Measurements from ENCODE around the gene KRT80. TPM values are rescaled to one million over a fixed set of nuclear protein-coding genes. Genes with fewer than 3 reads are reported as not detected.
A peak's percentile ranks its signal among the peaks of the same experiment; 100 is the strongest.

KRT80 gene
- total RNA-seq, 1 donor from 2014 or later = 0.28 TPM

DNA sequence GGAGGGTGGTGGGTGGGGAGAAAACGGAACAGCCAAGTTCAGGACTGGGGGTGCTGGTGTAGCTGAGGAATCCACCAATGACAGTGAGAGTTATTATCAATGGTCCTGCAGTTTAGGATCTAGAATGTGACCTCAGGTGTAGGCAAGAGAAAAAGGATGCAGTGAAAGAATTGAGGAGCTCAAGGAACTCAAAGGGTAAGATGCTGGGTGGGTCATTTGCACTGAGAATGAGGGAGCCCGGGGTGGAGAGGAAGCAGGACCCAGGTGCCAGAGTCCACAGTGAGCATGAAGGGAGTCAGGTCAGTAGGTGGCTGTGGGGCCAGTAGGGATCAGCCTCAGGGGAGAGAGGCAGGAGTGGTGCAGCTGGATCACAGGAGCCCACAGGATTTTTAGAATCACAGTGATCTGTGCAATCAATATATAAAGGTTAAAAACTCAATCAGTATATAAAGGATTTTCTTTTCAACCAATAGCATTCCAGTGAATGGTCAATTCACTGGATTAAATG lies 38.1 kb upstream of the KRT80 start:
- ATAC-seq = no peak
- no peak for DNase-seq (ENCODE audit: low spot score)

GRCh38 chr12:52228931-52229330 lies 37.1 kb upstream of the KRT80 start:
- no peak for ATAC-seq
- no peak for DNase-seq (ENCODE audit: low spot score)

GRCh38 chr12:52228366-52228765 lies 36.6 kb upstream of the KRT80 start:
- DNase-seq (ENCODE audit: low spot score) (no peak), ATAC-seq (no peak)

GRCh38 chr12:52227606-52228166 lies 35.9 kb upstream of the KRT80 start:
- ATAC-seq (no peak), DNase-seq (ENCODE audit: low spot score) (no peak)

DNA sequence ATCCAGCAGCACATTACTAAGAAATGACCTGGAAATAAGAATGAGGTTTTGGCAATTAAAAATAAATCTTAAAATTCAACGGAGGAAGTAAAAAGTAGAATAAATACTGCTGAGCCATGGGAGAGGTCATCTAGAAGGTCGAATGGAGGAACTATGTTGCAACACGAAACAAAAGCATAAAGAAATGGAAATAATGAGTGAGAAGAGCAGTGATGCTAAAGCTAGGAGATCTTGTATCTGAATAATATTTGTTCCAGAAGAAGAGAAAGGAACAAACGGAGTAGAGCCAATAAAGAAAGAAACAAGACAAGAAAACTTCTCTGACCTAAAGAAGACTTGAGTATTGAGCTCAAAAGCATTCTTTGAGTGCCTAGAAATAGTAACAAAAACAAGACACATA lies 34.6 kb upstream of the KRT80 start:
- no peak for ATAC-seq
- DNase-seq (ENCODE audit: low spot score) = no peak

GRCh38 chr12:52225752-52226151 lies 33.9 kb upstream of the KRT80 start:
- DNase-seq (ENCODE audit: low spot score) (no peak), ATAC-seq (no peak)

DNA sequence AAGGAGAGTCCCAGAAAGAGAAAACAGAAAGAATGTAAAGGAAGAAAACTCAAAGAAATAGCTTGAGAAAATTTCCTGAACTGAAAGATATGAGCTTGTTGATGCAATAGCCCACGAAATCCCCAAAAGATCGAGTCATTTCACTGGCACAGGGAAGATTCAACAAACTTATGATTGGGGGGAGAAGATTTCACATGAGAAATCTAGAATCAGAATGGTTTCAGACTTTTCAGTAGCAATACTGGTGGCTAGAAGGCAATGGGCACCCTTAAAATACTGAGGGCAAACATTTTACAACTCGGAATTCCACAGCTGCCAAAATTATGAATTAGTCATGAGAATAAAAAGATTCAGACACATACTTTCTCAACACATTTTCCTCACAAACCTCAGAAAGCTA lies 32.3 kb upstream of the KRT80 start:
- DNase-seq (ENCODE audit: low spot score) (no peak), ATAC-seq (no peak)

- no peak for DNase-seq (ENCODE audit: low spot score)
- no peak for ATAC-seq
These were observed 31.7 kb upstream of the KRT80 start for GRCh38 chr12:52223406-52224039.

GRCh38 chr12:52222692-52223091 lies 30.9 kb upstream of the KRT80 start:
- no peak for ATAC-seq
- DNase-seq (ENCODE audit: low spot score) = no peak

DNA sequence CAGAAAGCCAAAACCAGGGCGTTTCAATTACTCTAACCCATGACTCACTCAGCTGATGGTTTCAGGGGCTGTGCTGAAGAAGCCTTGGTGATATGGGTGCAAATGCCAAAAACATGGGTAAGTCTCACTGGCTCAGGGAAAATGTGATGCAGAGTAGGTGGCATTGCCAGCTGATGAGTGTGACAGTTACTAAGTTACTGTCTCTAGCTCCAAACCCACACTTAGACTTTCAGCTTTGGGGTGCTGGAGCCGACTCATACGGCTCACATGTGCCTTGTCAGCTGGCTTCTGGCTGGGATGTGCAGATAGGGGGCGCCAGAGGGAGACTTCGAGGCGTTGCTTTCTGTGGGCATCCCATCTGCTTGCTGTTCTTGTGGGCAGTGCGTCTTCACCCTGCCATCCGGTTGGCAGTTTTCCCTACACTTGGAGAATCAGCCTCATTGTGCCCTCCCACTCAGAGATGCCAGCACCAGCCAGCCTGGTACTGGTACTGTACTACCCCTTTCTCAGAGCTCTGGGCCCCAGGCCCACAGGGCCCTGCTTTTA lies 30.2 kb upstream of the KRT80 start:
- ATAC-seq = peak; percentile 37
- DNase-seq (ENCODE audit: low spot score) = no peak

- DNase-seq (ENCODE audit: low spot score) = no peak
- ATAC-seq = no peak
These were observed 29.4 kb upstream of the KRT80 start for GRCh38 chr12:52221070-52221781.

GRCh38 chr12:52220477-52220876 lies 28.7 kb upstream of the KRT80 start:
- DNase-seq (ENCODE audit: low spot score) = no peak

DNA sequence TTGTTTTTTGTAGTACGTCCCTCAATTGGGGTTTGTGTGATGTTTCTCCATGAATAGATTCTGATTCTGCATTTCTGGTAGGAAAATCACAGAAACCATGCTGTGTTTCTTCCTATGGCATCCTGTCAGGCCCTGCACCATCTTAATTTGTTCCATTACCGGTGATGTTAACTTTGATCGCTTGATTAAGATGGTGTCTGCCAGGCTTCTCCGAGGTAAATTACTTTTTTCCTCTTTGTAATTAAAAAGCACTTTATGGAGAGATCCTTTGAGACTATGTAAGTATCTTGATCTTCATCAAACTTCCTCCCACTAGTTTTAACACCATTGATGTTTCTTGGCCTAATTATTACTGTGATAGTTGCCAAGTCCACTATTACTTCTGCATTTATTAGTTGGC lies 26.2 kb upstream of the KRT80 start:
- no peak for DNase-seq (ENCODE audit: low spot score)
- ATAC-seq = no peak

More at GRCh38 chr12:52220477-52220876, 28.7 kb upstream of the KRT80 start:
- ATAC-seq = no peak

DNA sequence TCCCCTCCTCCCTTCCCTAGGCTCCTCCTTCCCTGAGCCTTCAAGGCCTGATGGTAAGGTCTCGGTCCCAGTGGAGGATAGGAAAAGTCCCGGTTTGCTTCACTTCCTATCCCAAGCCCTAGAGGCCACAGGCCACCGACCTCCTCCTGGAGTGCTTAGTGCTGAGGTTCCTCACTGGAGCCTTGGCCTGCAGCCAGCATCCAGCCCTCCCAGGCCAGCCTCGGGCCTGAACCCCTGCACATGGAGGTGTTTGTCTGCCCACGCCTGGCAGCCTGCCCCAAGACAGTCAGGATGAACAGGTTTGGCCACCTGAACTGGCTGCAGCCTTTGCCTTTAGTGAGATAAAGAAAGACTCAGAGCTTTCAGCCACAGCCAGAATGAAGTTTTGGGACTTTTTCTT lies 25.4 kb upstream of the KRT80 start:
- DNase-seq (ENCODE audit: low spot score) (peak; percentile 64), ATAC-seq (peak; percentile 49)

- ATAC-seq (no peak), DNase-seq (ENCODE audit: low spot score) (no peak)
These were observed 25.0 kb upstream of the KRT80 start for GRCh38 chr12:52216807-52217206.

DNA sequence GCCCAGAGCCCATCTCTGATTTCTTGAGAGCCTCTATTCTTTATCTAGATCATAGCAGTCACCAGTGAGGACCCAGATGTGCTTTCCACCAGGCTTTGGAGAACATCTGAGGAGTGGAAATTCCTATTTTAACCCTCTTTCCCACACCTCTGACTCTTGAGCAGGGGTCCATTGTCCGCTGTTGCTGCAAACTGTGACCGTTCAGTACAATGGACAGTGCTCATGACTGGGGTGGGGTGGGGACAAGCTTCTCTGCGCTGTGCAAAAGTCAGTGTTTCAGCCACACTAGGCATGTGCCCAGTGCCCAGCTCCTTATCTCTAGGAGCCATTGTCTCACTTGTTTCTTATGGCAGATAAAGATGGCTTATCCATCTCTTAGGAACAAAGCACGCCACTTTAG lies 24.3 kb upstream of the KRT80 start:
- ATAC-seq (no peak), DNase-seq (ENCODE audit: low spot score) (no peak)

GRCh38 chr12:52215587-52216031 lies 23.8 kb upstream of the KRT80 start:
- ATAC-seq (no peak), DNase-seq (ENCODE audit: low spot score) (no peak)

DNA sequence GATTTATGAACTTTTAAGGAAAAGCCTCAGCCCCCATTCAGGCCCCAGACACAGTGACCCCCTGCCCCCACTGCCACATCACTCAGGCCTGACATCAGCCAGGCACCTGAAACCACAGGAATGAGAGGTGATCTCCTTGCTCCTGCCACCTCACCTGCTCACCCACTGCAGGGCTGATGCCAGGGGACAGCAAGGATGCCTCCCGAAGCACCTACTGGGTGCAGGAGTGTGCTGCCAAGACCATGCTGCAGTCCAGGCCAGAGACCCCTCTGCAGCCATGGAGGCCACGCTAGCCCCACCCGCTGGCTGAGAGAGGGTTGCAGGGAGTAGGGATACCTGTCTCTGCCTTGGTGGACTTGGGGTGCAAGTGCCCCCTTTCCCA lies 22.6 kb upstream of the KRT80 start:
- DNase-seq (ENCODE audit: low spot score) (no peak), ATAC-seq (no peak)

DNA sequence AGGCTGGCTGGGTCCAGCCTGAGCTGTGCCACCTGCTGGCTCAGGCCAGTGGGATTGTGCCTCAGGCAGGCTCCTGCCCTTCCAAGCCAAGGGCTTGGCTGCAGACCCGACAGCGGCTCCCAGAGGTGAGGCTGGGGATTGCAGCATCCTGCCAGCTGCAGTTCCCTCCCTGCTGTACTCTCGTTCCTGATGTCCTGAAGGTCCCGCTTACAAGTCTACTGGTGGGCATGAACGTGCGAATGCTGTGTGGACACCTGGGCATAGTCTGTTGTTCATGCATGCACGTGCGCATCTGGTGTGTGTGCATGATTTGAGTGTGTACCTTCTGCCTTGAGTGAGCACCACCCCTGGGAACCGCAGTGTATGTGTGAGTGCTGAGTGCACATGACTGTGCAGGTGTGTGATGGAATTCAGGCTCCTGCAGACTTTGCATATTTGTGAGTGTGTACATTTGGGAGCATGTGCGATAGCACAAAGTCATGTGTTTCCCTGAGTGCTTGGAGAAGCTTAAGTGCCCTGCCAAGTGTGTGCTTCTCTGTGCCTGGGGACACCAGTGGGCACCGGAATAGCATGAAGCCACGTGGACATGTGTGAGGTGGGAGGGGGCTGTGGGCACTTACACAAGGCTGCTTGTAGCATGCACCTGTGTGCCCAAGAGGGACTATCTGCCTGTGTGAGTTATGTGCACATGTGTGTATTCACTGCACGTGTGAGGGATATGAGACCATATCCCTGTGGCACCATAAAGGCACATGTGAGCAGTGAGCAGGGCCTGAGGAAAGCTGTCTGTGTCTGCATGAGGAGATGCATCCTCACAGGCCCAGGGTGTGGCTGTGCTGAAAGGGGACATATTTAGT lies 22.0 kb upstream of the KRT80 start:
- ATAC-seq (peak; percentile 97), DNase-seq (ENCODE audit: low spot score) (peak; percentile 74)

GRCh38 chr12:52212701-52213563 lies 21.1 kb upstream of the KRT80 start:
- no peak for ATAC-seq

More at GRCh38 chr12:52212701-52213563, 21.1 kb upstream of the KRT80 start:
- no peak for DNase-seq (ENCODE audit: low spot score)
